Caco-2 (cell line): ENCODE data around the gene AGBL3. TPM values are rescaled to one million over a fixed set of nuclear protein-coding genes. Genes with fewer than 3 reads are reported as not detected.

ENCODE experiments used
- BruUV-seq: library from RNA; stranded (reverse); fragments of 400-500 nt; replicated peaks from 2 replicates; lab custom pipeline; 2021; lab: Mats Ljungman, UMichigan
- CTCF ChIA-PET: fragments of 300-600 bp; sonication (Branson Sonifier 250); formaldehyde crosslinking; loops from one replicate; lab custom pipeline; 2022; ENCODE audit warnings: antibody characterized with exemption; lab: Charles Lee
- POLR2A ChIA-PET: fragments of 300-600 bp; sonication (Branson Sonifier 250); formaldehyde crosslinking; loops from one replicate; lab custom pipeline; 2022; ENCODE audit warnings: antibody characterized with exemption; lab: Charles Lee
- DNase-seq, 2 experiments: peaks; one replicate each; pipeline versions ENCODE4 v3.0.0 to v3.0.0-alpha.2; 2020 to 2022
- H3K27me3 ChIP-seq: replicated peaks from 2 replicates; pipeline ENCODE4 v1.6.0; 2011; ENCODE audit warnings: low read length; ENCODE audit not compliant: control insufficient read depth, insufficient read depth
- H3K36me3 ChIP-seq: 2 replicates; pipeline ENCODE4 v1.5.1; 2011; ENCODE audit warnings: low read length; ENCODE audit not compliant: control insufficient read depth, insufficient read depth
- H3K4me1 ChIP-seq: fragments of 250-450 bp; sonication (Bioruptor Pico); 2 replicates; pipeline ENCODE4 v1.5.1; 2020; ENCODE audit warnings: mild to moderate bottlenecking
- H3K4me3 ChIP-seq: 2 replicates; pipeline ENCODE4 v1.5.1; 2011; ENCODE audit warnings: low read depth, mild to moderate bottlenecking, control low read depth, low read length
- H3K9me3 ChIP-seq: fragments of 250-450 bp; sonication (Bioruptor Pico); 2 replicates; pipeline ENCODE4 v1.5.1; 2020; ENCODE audit warnings: mild to moderate bottlenecking, moderate library complexity
- H3K27ac Mint-ChIP-seq: one replicate; pipeline ENCODE4 v1.8.0; 2022; ENCODE audit warnings: mixed read lengths; ENCODE audit not compliant: unreplicated experiment
- H3K27me3 Mint-ChIP-seq: one replicate; pipeline ENCODE4 v1.8.0; 2022; ENCODE audit warnings: mixed read lengths; ENCODE audit not compliant: insufficient read depth, unreplicated experiment
- H3K36me3 Mint-ChIP-seq: one replicate; pipeline ENCODE4 v1.8.0; 2022; ENCODE audit warnings: mild to moderate bottlenecking, mixed read lengths; ENCODE audit not compliant: insufficient read depth, unreplicated experiment
- H3K4me1 Mint-ChIP-seq: one replicate; pipeline ENCODE4 v1.8.0; 2022; ENCODE audit warnings: low read depth, mixed read lengths; ENCODE audit not compliant: unreplicated experiment
- H3K4me3 Mint-ChIP-seq: one replicate; pipeline ENCODE4 v1.8.0; 2022; ENCODE audit warnings: mild to moderate bottlenecking, moderate library complexity, mixed read lengths; ENCODE audit not compliant: unreplicated experiment
- H3K9me3 Mint-ChIP-seq: one replicate; pipeline ENCODE4 v1.8.0; 2022; ENCODE audit warnings: mixed read lengths; ENCODE audit not compliant: unreplicated experiment
- intact Hi-C: fragments of 100-400 bp; cut with micrococcal nuclease; formaldehyde crosslinking; loops from one replicate; pipeline ENCODE4 v1.10.0; 2022; ENCODE audit not compliant: unreplicated experiment
- total RNA-seq: library from RNA; stranded (reverse); gene quantifications from 2 replicates; pipeline ENCODE4 v1.2.3, GENCODE V29; 2022
- TF ChIP-seq, protein P1 (sequence below), 2 experiments: fragments of 200-600 bp in 1 of 2; IDR thresholded peaks; 1 replicate in 1 of 2; 2 replicates in 1 of 2; pipeline versions ENCODE4 v1.5.1 to v1.8.0; 2011 to 2022; ENCODE audit warnings: antibody characterized with exemption in 1 of 2, control low read depth in 1 of 2, inconsistent platforms in 1 of 2, low read depth in 1 of 2, low read length in 1 of 2, mild to moderate bottlenecking in 1 of 2, moderate library complexity in 1 of 2; ENCODE audit not compliant: insufficient read depth in 1 of 2, severe bottlenecking in 1 of 2, unreplicated experiment in 1 of 2

AGBL3 gene
- total RNA-seq, 1 experiment from 2014 or later = 6.1 TPM

DNA sequence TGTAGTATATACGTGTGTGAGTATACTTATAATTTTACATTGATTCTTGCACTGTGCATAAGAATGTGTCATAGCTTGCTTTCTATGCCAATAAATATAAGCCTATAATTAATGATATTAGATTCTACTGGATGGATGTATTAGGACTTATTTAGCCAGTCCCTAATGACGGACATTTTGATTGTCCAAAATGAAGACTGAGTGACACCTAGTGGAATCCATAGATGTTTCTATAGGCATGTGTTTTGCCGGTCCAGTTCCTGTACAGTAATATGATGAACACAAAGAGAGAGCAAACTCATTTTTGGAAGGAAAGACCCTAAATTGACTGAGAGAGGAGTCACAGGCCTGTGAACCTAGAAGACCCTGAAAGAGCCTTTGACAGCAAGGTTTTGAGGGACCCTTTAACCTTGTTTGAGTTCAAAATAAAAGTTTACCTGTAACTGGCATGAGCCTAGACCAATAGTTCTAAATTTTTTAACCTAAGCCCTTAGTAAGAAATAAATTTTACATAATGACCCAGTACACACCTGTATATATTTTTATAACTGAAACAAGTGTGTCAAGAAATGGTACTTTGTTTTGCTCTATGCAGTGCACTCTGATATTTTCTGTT lies 42.4 kb upstream of the AGBL3 start:
- no peak overlapping the region for H3K4me3 ChIP-seq
- H3K4me1 ChIP-seq = peaks cover 62% of the 10 kb centered on the region
- BruUV-seq = no TSS peak
- intact Hi-C loops = loop anchor here (1.0 to 10.0 kb wide), 8 partner anchors 65 to 509 kb away; partner anchors contain the start of genes CALD1 and CYREN
- CTCF ChIA-PET = interaction anchor here (2.7 to 2.8 kb wide), 2 partner anchors 65 to 254 kb away, joined by 10 to 15 read pairs; no protein-coding TSS in a partner anchor
- H3K9me3 Mint-ChIP-seq = no peaks in the 10 kb centered on the region
- H3K27me3 Mint-ChIP-seq = no peaks in the 10 kb centered on the region
- POLR2A ChIA-PET = no interaction called here
- H3K36me3 Mint-ChIP-seq = peaks cover 93% of the 10 kb centered on the region
- H3K4me1 Mint-ChIP-seq = peaks cover 69% of the 10 kb centered on the region
- H3K27me3 ChIP-seq = no peaks in the 10 kb centered on the region
- DNase-seq = peak in 1 of 2 experiments; percentile 53
- no peaks in the 10 kb centered on the region for H3K9me3 ChIP-seq
- no peak overlapping the region for H3K4me3 Mint-ChIP-seq
- H3K27ac Mint-ChIP-seq = no peak overlapping the region
- TF ChIP-seq, protein P1, sequence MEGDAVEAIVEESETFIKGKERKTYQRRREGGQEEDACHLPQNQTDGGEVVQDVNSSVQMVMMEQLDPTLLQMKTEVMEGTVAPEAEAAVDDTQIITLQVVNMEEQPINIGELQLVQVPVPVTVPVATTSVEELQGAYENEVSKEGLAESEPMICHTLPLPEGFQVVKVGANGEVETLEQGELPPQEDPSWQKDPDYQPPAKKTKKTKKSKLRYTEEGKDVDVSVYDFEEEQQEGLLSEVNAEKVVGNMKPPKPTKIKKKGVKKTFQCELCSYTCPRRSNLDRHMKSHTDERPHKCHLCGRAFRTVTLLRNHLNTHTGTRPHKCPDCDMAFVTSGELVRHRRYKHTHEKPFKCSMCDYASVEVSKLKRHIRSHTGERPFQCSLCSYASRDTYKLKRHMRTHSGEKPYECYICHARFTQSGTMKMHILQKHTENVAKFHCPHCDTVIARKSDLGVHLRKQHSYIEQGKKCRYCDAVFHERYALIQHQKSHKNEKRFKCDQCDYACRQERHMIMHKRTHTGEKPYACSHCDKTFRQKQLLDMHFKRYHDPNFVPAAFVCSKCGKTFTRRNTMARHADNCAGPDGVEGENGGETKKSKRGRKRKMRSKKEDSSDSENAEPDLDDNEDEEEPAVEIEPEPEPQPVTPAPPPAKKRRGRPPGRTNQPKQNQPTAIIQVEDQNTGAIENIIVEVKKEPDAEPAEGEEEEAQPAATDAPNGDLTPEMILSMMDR (IDR thresholded peaks at IDR 0.05; ENCODE audit: insufficient read depth in 1 of 2, low read depth in 1 of 2, low read length in 1 of 2, severe bottlenecking in 1 of 2, unreplicated experiment in 1 of 2) = peak; percentile 59 to 64
- H3K36me3 ChIP-seq = no peaks in the 10 kb centered on the region

DNA sequence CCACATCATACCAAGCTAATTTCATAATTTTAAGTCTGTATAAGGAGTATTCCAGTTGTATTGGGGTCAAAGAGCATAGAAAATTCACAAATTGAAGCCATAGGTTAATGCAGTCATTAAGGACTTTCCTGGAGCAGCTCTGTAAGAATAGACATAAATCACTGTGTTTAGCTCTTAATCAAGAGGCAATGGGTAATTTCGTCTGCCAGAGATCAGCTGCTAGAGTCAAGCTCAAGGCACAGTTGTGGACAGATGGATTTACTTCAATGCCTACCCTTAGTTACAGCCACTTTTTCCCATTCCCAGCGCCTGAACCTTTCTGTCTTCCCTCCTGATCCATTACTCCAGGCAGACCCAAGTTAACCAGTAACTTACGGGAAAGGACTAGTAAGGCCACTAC lies 40.6 kb upstream of the AGBL3 start:
- no peaks in the 10 kb centered on the region for H3K9me3 ChIP-seq
- intact Hi-C loops = loop anchor here (2.0 to 10.0 kb wide), 2 partner anchors 225 to 511 kb away; partner anchors contain the start of gene CYREN
- ChIA-PET POLR2A (no interaction called here), CTCF (interaction anchor here (1.2 kb wide), 1 partner anchor 67 kb away, joined by 3 read pairs; no protein-coding TSS in a partner anchor)
- H3K4me1 Mint-ChIP-seq = peaks cover 68% of the 10 kb centered on the region
- no peak for DNase-seq
- no peaks in the 10 kb centered on the region for H3K27me3 ChIP-seq
- H3K36me3 ChIP-seq = no peaks in the 10 kb centered on the region; the same call in 1 of the 2 replicates
- peaks cover 52% of the 10 kb centered on the region for H3K4me1 ChIP-seq
- H3K36me3 Mint-ChIP-seq = peaks cover 95% of the 10 kb centered on the region
- no TSS peak for BruUV-seq
- H3K4me3 Mint-ChIP-seq = no peak overlapping the region
- H3K9me3 Mint-ChIP-seq = no peaks in the 10 kb centered on the region
- H3K27ac Mint-ChIP-seq = no peak overlapping the region
- TF ChIP-seq, protein P1 (IDR thresholded peaks at IDR 0.05; ENCODE audit: insufficient read depth in 1 of 2, low read depth in 1 of 2, low read length in 1 of 2, severe bottlenecking in 1 of 2, unreplicated experiment in 1 of 2) = no peak
- H3K27me3 Mint-ChIP-seq = no peaks in the 10 kb centered on the region
- H3K4me3 ChIP-seq = no peak overlapping the region

DNA sequence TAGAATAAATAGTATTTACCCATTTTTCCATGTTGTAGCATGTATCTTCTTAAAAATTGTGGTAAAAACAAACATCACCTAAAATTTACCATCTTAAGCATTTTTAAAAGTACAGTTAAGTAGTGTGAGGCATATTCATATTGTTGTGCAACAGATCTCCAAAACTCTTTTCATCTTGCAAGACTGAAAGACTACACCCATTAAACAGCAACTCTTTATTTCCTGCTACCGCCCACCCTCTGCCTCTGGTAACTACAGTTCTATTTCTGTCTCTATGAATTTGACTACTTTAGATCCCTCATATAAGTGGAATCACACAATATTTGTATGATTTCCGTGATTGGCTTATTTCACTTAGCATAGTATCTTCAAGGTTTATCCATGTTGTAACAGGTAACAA lies 40.0 kb upstream of the AGBL3 start:
- TF ChIP-seq, protein P1 (IDR thresholded peaks at IDR 0.05; ENCODE audit: insufficient read depth in 1 of 2, low read depth in 1 of 2, low read length in 1 of 2, severe bottlenecking in 1 of 2, unreplicated experiment in 1 of 2) = no peak
- Histone ChIP-seq H3K36me3 (no peaks in the 10 kb centered on the region; the same call in 1 of the 2 replicates), H3K4me3 (no peak overlapping the region), H3K4me1 (peaks cover 46% of the 10 kb centered on the region), H3K9me3 (no peaks in the 10 kb centered on the region), H3K27me3 (no peaks in the 10 kb centered on the region)
- Mint-ChIP-seq H3K4me1 (peaks cover 62% of the 10 kb centered on the region), H3K36me3 (peaks cover 93% of the 10 kb centered on the region), H3K4me3 (no peak overlapping the region), H3K9me3 (no peaks in the 10 kb centered on the region), H3K27ac (peak overlapping the region; percentile 36), H3K27me3 (no peaks in the 10 kb centered on the region)
- ChIA-PET CTCF (no interaction called here), POLR2A (no interaction called here)
- BruUV-seq = no TSS peak
- DNase-seq = no peak
- intact Hi-C loops = loop anchor here (10.0 kb wide), 1 partner anchor 511 kb away; no protein-coding TSS in a partner anchor
